BLaER1 (cell line): ENCODE measurements around the gene DPH2.
A peak's percentile ranks its signal among the peaks of the same experiment; 100 is the strongest.

Experiments used
- H3K27ac ChIP-seq: shearing (Covaris generic); formaldehyde crosslinking; 2 replicates; pipeline ENCODE4 v1.8.1; 2022
- H3K27me3 ChIP-seq: shearing (Covaris generic); formaldehyde crosslinking; 2 replicates; pipeline ENCODE4 v1.8.1; 2022
- H3K36me3 ChIP-seq: shearing (Covaris generic); formaldehyde crosslinking; 2 replicates; pipeline ENCODE4 v1.8.1; 2022
- H3K4me1 ChIP-seq: shearing (Covaris generic); formaldehyde crosslinking; 2 replicates; pipeline ENCODE4 v1.8.1; 2022
- H3K4me2 ChIP-seq: shearing (Covaris generic); formaldehyde crosslinking; 2 replicates; pipeline ENCODE4 v1.8.1; 2022
- H3K4me3 ChIP-seq: shearing (Covaris generic); formaldehyde crosslinking; 2 replicates; pipeline ENCODE4 v1.8.1; 2022
- H3K9ac ChIP-seq: shearing (Covaris generic); formaldehyde crosslinking; 2 replicates; pipeline ENCODE4 v1.8.1; 2022
- H3K9me3 ChIP-seq: shearing (Covaris generic); formaldehyde crosslinking; 2 replicates; pipeline ENCODE4 v1.8.1; 2022
- H4K20me1 ChIP-seq: shearing (Covaris generic); formaldehyde crosslinking; 2 replicates; pipeline ENCODE4 v1.8.1; 2022
- Cebpa-rat ChIP-seq: shearing (Covaris generic); IDR thresholded peaks from 2 replicates; pipeline ENCODE4 v1.8.1; 2022

The DPH2 gene

DNA sequence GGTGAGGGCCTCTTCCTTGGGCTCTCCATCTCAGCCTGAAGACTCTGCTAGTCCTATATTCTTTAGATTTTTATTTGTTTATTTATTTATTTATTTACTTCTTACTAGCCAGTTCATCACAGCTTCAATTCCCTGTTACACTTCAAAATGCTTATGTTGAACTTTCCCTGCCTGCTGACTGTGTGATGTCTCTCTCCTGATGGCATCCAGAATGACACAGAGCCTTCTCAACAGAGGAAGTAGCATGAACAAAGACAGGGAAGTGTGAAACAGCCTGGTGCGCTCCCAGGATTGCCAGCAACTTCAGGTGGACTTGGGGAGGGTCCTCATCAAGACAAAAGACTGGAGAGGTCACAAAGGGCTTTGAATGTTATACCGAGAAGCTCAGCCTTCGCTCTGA lies 27.4 kb upstream of the DPH2 start:
- no peaks in the 10 kb centered on the region for H3K9me3 ChIP-seq
- no peak for TF ChIP-seq Cebpa-rat

GRCh38 chr1:43944860-43945259 lies 24.9 kb upstream of the DPH2 start:
- peaks cover 19% of the 10 kb centered on the region; the same call in 1 of the 2 replicates for H4K20me1 ChIP-seq
- no peak overlapping the region for H3K4me3 ChIP-seq
- TF ChIP-seq Cebpa-rat: no peak
- H3K27ac ChIP-seq: no peak overlapping the region
- peaks cover 22% of the 10 kb centered on the region for H3K36me3 ChIP-seq
- no peaks in the 10 kb centered on the region for H3K27me3 ChIP-seq
- peak overlapping the region; percentile 93 for H3K4me2 ChIP-seq
- H3K9me3 ChIP-seq: no peaks in the 10 kb centered on the region
- H3K4me1 ChIP-seq: peaks cover 38% of the 10 kb centered on the region
- H3K9ac ChIP-seq: no peak overlapping the region

More for the DNA sequence above, 27.4 kb upstream of the DPH2 start:
- Histone ChIP-seq H3K4me2 (no peak overlapping the region), H3K4me3 (no peak overlapping the region), H3K27me3 (peaks cover 10% of the 10 kb centered on the region), H4K20me1 (peaks cover 16% of the 10 kb centered on the region), H3K4me1 (peaks cover 23% of the 10 kb centered on the region), H3K36me3 (peaks cover 22% of the 10 kb centered on the region; the same call in 1 of the 2 replicates), H3K9ac (no peak overlapping the region), H3K27ac (no peak overlapping the region)

DNA sequence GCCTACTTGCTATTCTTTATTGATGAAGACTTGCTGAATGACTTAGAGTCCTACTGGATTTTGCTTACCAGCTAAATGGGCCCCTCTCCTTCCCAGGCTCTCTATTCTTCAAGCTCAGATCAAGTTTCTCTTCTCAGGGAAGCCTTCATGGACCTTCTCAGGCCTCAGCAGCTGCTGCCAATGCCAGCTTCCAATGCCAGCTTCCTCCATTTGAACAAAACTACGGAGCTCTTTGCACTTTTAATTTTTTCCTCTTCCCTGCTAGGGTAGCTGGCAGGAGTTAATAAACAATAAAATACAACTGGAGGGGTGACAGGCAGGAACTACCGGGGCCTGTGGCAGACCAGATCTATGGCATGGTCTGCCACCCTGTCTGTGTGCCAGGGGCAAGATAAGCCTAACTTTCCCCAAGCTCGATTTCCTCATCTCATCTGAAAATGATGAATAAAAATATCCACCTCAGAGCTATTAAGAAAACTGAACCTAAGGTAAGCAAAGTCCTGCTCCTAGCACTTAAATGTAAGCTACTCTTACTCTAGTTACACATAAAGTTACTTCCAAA lies 24.1 kb upstream of the DPH2 start:
- peak overlapping the region; percentile 99 for H3K27ac ChIP-seq
- H3K9ac ChIP-seq: peak overlapping the region; percentile 97
- H3K4me3 ChIP-seq: peak overlapping the region; percentile 81
- no peaks in the 10 kb centered on the region for H3K9me3 ChIP-seq
- TF ChIP-seq Cebpa-rat: no peak
- H3K4me2 ChIP-seq: peak overlapping the region; percentile 93
- H4K20me1 ChIP-seq: peaks cover 19% of the 10 kb centered on the region; the same call in 1 of the 2 replicates
- H3K27me3 ChIP-seq: no peaks in the 10 kb centered on the region
- peaks cover 38% of the 10 kb centered on the region for H3K4me1 ChIP-seq
- H3K36me3 ChIP-seq: peaks cover 31% of the 10 kb centered on the region

GRCh38 chr1:43946236-43947060 lies 23.4 kb upstream of the DPH2 start, which contains the start of gene IPO13:
IPO13 (plus strand) TSS chr1:43946950; CDS start chr1:43947601, 651 bp downstream.
- no peak for TF ChIP-seq Cebpa-rat
- Histone ChIP-seq H3K36me3 (peaks cover 36% of the 10 kb centered on the region), H3K9me3 (no peaks in the 10 kb centered on the region), H3K4me3 (peak within 1 kb of the TSS; percentile 81), H3K9ac (peak within 1 kb of the TSS; percentile 97), H3K27me3 (no peaks in the 10 kb centered on the region), H3K4me1 (peaks cover 38% of the 10 kb centered on the region), H3K27ac (peak within 1 kb of the TSS; percentile 99), H3K4me2 (peak within 1 kb of the TSS; percentile 93), H4K20me1 (peaks cover 19% of the 10 kb centered on the region; the same call in 1 of the 2 replicates)

DNA sequence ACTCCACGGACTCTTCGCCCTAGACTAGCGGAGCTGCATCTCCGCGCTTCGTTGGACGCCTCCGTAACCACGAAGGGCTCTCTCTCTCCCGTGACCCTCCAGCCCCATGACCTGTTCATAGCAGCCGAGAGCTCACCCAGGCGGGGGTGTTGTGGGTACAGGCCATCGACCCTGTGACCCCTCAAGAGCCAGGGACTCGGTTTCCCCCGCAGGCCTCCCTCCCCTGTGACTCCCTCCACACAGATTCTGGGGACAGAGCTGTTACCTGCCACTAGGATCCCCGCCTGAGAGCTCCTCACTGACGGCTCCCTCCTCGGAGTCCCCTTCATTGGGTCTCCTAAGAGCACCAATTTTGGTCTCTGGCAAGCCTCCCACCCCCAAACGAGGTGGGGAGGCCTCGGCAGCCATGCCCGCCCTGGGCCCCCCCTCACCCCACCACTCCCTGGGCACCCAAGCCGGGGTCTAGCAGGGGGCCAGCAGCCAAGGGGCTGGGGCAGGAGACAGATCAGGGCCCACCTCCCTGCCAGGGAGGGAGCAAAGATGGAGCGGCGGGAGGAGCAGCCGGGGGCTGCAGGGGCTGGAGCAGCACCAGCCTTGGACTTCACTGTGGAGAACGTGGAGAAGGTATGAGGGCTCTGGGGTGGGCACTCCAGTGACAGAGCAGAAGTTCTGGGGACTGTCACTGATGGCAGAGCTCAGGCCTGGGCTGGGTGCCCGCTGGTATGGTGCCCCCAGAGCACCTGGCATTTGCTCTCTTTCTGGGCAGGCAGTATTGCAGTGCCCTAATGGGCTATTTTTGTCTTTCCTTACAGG lies 22.5 kb upstream of the DPH2 start:
- Histone ChIP-seq H3K9ac (peak overlapping the region; percentile 97), H3K27me3 (no peaks in the 10 kb centered on the region), H3K4me2 (peak overlapping the region; percentile 93), H3K9me3 (no peaks in the 10 kb centered on the region), H3K4me3 (peak overlapping the region; percentile 81), H3K4me1 (peaks cover 38% of the 10 kb centered on the region), H3K36me3 (peaks cover 36% of the 10 kb centered on the region), H3K27ac (peak overlapping the region; percentile 99), H4K20me1 (peaks cover 19% of the 10 kb centered on the region; the same call in 1 of the 2 replicates)
- no peak for TF ChIP-seq Cebpa-rat

DNA sequence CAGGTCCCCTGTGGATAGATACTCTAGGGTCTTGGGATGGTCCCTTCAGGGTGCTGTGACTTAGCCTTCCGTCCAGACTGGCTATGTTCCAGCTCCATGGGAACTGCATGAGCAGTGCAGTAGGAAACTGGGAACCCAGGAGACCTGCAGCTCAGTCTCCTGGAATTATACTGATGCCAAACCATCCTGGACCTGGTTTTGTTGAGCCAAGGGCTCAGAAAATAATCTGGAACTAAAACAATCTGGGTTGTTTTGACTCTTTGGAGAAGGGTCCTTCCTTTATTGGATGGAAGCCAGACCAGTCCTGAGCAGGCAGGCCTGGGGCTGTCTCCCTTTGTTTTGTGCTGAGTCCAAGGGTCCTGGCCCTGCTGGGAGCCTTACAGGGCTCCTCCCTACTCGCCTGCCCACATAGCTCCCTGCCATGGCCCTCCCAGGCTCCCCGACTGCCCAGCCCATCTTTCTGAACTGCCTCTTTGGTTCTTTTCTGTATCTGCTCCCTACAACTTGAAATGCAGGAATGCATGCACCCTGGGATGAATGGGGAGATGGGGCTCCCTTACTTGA lies 21.9 kb upstream of the DPH2 start:
- H4K20me1 ChIP-seq: peaks cover 25% of the 10 kb centered on the region
- H3K36me3 ChIP-seq: peaks cover 34% of the 10 kb centered on the region
- peak overlapping the region; percentile 97 for H3K9ac ChIP-seq
- TF ChIP-seq Cebpa-rat: no peak
- H3K9me3 ChIP-seq: no peaks in the 10 kb centered on the region
- no peaks in the 10 kb centered on the region for H3K27me3 ChIP-seq
- peak overlapping the region; percentile 93 for H3K4me2 ChIP-seq
- peak overlapping the region; percentile 81 for H3K4me3 ChIP-seq
- H3K4me1 ChIP-seq: peaks cover 42% of the 10 kb centered on the region
- H3K27ac ChIP-seq: peak overlapping the region; percentile 99; the same call in 1 of the 2 replicates

DNA sequence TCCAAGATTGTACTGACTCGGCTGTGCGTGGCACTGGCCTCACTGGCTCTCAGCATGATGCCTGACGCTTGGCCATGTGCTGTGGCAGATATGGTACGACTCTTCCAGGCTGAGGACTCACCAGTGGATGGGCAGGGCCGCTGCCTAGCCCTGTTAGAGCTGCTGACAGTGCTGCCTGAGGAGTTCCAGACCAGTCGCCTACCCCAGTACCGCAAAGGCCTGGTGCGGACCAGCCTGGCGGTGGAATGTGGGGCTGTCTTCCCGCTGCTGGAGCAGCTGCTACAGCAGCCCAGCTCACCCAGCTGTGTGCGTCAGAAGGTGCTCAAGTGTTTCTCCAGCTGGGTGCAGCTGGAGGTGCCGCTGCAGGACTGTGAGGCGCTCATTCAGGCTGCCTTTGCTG lies 20.1 kb upstream of the DPH2 start:
- Histone ChIP-seq H3K4me2 (no peak overlapping the region), H3K27me3 (no peaks in the 10 kb centered on the region), H3K4me3 (no peak overlapping the region), H3K36me3 (peaks cover 26% of the 10 kb centered on the region), H3K4me1 (peaks cover 40% of the 10 kb centered on the region), H4K20me1 (peaks cover 43% of the 10 kb centered on the region), H3K9ac (no peak overlapping the region), H3K9me3 (no peaks in the 10 kb centered on the region), H3K27ac (no peak overlapping the region)
- no peak for TF ChIP-seq Cebpa-rat

GRCh38 chr1:43951021-43951985 lies 18.5 kb upstream of the DPH2 start:
- peaks cover 45% of the 10 kb centered on the region for H4K20me1 ChIP-seq

More at GRCh38 chr1:43951021-43951985, 18.5 kb upstream of the DPH2 start:
- H3K27me3 ChIP-seq: no peaks in the 10 kb centered on the region
- no peak for TF ChIP-seq Cebpa-rat
- H3K4me1 ChIP-seq: peaks cover 27% of the 10 kb centered on the region
- no peaks in the 10 kb centered on the region for H3K9me3 ChIP-seq
- H3K36me3 ChIP-seq: peaks cover 32% of the 10 kb centered on the region
- no peak overlapping the region for H3K9ac ChIP-seq
- no peak overlapping the region for H3K4me3 ChIP-seq
- H3K4me2 ChIP-seq: no peak overlapping the region
- no peak overlapping the region for H3K27ac ChIP-seq
